Stimulated activated CD4-positive, alpha-beta T cell treated with anti-CD3 and anti-CD28 coated beads, Interleukin-1b, Interleukin-23, amount 100 ng/mL, for 48 hours (primary cell): ENCODE data around the gene DKK3.

Experiments used
- DNase-seq: peaks from one replicate; pipeline ENCODE4 v3.0.0-alpha.2; 2020

DKK3 gene

GRCh38 chr11:12003336-12003735 is 5.1 kb downstream of the DKK3 start:
- DNase-seq: no peak

GRCh38 chr11:12001186-12001585 is 7.2 kb downstream of the DKK3 start:
- no peak for DNase-seq

- no peak for DNase-seq
Observed at GRCh38 chr11:11998091-11998781, 10.2 kb downstream of the DKK3 start.

- DNase-seq: no peak
Observed at GRCh38 chr11:11997049-11997322, 11.4 kb downstream of the DKK3 start.

GRCh38 chr11:11996321-11997048 is 11.9 kb downstream of the DKK3 start:
- no peak for DNase-seq

- DNase-seq: no peak
Observed at GRCh38 chr11:11995601-11996000, 12.8 kb downstream of the DKK3 start.

GRCh38 chr11:11993839-11994238 is 14.6 kb downstream of the DKK3 start:
- DNase-seq: no peak

- no peak for DNase-seq
Observed at GRCh38 chr11:11992257-11993212, 15.9 kb downstream of the DKK3 start.

GRCh38 chr11:11989774-11990744 is 18.4 kb downstream of the DKK3 start:
- DNase-seq: no peak

GRCh38 chr11:11988681-11989261 is 19.7 kb downstream of the DKK3 start:
- DNase-seq: no peak

- no peak for DNase-seq
Observed at GRCh38 chr11:11988099-11988651, 20.3 kb downstream of the DKK3 start.

GRCh38 chr11:11987503-11988022 is 20.9 kb downstream of the DKK3 start:
- DNase-seq: no peak

GRCh38 chr11:11985954-11986949 is 22.2 kb downstream of the DKK3 start:
- DNase-seq: no peak

- no peak for DNase-seq
Observed at GRCh38 chr11:11985016-11985715, 23.3 kb downstream of the DKK3 start.

- no peak for DNase-seq
Observed at GRCh38 chr11:11984563-11984962, 23.9 kb downstream of the DKK3 start.

- no peak for DNase-seq
Observed at GRCh38 chr11:11983427-11983826, 25.0 kb downstream of the DKK3 start.

- DNase-seq: no peak
Observed at GRCh38 chr11:11982975-11983374, 25.5 kb downstream of the DKK3 start.

GRCh38 chr11:11982461-11982860 is 26.0 kb downstream of the DKK3 start:
- DNase-seq: no peak

GRCh38 chr11:11981840-11982239 is 26.6 kb downstream of the DKK3 start:
- no peak for DNase-seq

GRCh38 chr11:11981364-11981763 is 27.1 kb downstream of the DKK3 start:
- DNase-seq: no peak
